ENCODE measurements around the gene FCMR. TPM values are rescaled to one million over a fixed set of nuclear protein-coding genes. Genes with fewer than 3 reads are reported as not detected.

The FCMR gene
- total RNA-seq, 4 donors from 2014 or later = 1.2 to 5.2 (median 3.0) TPM

- Histone ChIP-seq H3K27ac (no peak overlapping the region), H3K4me1 (peaks cover 5 to 10% of the 10 kb centered on the region in 2 donors), H3K27me3 (no peaks in the 10 kb centered on the region), H3K4me3 (replicated peaks in 1 of 3) (no peak overlapping the region), H3K36me3 (no peaks in the 10 kb centered on the region), H3K9me3 (no peaks in the 10 kb centered on the region)
- no peak for DNase-seq
- 92 to 96% methylated on average over 1 of the region's 1 CpG for WGBS, 2 donors
- TF ChIP-seq CTCF (IDR thresholded peaks at IDR 0.05) (no peak), POLR2A (IDR thresholded peaks at IDR 0.05) (no peak)
- intact Hi-C loops (cut with DNase I) = no loop called here
These were observed 38.6 kb downstream of the FCMR start for GRCh38 chr1:206883160-206883559.

- WGBS, 2 donors = 77 to 78% methylated on average over 3 of the region's 3 CpGs
- Histone ChIP-seq H3K36me3 (no peaks in the 10 kb centered on the region), H3K27ac (no peak overlapping the region), H3K9me3 (no peaks in the 10 kb centered on the region), H3K27me3 (no peaks in the 10 kb centered on the region), H3K4me1 (peaks cover 0 to 5% of the 10 kb centered on the region in 2 donors), H3K4me3 (replicated peaks in 1 of 3) (no peak overlapping the region)
- intact Hi-C loops (cut with DNase I) = no loop called here
- TF ChIP-seq POLR2A (IDR thresholded peaks at IDR 0.05) = no peak
- TF ChIP-seq CTCF (IDR thresholded peaks at IDR 0.05) = no peak
- DNase-seq = no peak
These were observed 39.2 kb downstream of the FCMR start for GRCh38 chr1:206882555-206882954.

- no peak for TF ChIP-seq POLR2A (IDR thresholded peaks at IDR 0.05)
- TF ChIP-seq CTCF (IDR thresholded peaks at IDR 0.05) = no peak
- H3K27ac ChIP-seq = no peak overlapping the region
- intact Hi-C loops (cut with DNase I) = no loop called here
- H3K27me3 ChIP-seq = no peaks in the 10 kb centered on the region
- no peaks in the 10 kb centered on the region for H3K36me3 ChIP-seq
- no peaks in the 10 kb centered on the region for H3K9me3 ChIP-seq
- no peak for DNase-seq
- H3K4me1 ChIP-seq = no peaks in the 10 kb centered on the region
- 81 to 85% methylated on average over 3 of the region's 3 CpGs for WGBS, 2 donors
- H3K4me3 ChIP-seq (replicated peaks in 1 of 3) = no peak overlapping the region
These were observed 41.4 kb downstream of the FCMR start for GRCh38 chr1:206880314-206880713.

- no peak for DNase-seq
- Histone ChIP-seq H3K36me3 (no peaks in the 10 kb centered on the region), H3K4me1 (no peaks in the 10 kb centered on the region), H3K27ac (no peak overlapping the region), H3K27me3 (no peaks in the 10 kb centered on the region), H3K4me3 (replicated peaks in 1 of 3) (no peak overlapping the region), H3K9me3 (no peaks in the 10 kb centered on the region)
- no peak for TF ChIP-seq POLR2A (IDR thresholded peaks at IDR 0.05)
- no peak for TF ChIP-seq CTCF (IDR thresholded peaks at IDR 0.05)
- intact Hi-C loops (cut with DNase I) = no loop called here
These were observed 43.3 kb downstream of the FCMR start for GRCh38 chr1:206878456-206878855.

GRCh38 chr1:206875752-206876377, 45.9 kb downstream of the FCMR start:
- TF ChIP-seq CTCF (IDR thresholded peaks at IDR 0.05) (no peak), POLR2A (IDR thresholded peaks at IDR 0.05) (no peak)
- Histone ChIP-seq H3K36me3 (no peaks in the 10 kb centered on the region), H3K9me3 (no peaks in the 10 kb centered on the region), H3K27ac (no peak overlapping the region), H3K4me1 (no peaks in the 10 kb centered on the region), H3K4me3 (replicated peaks in 1 of 3) (no peak overlapping the region), H3K27me3 (no peaks in the 10 kb centered on the region)
- DNase-seq = no peak
- WGBS, 2 donors = 87 to 88% methylated on average over 3 of the region's 3 CpGs
- intact Hi-C loops (cut with DNase I) = no loop called here

Data from thyroid gland (tissue), 4 donors.